Myometrial cell (primary cell): ENCODE measurements around the gene NPIPB6. TPM values are rescaled to one million over a fixed set of nuclear protein-coding genes. Genes with fewer than 3 reads are reported as not detected.

ENCODE experiments used
- total RNA-seq: library from RNA; depleted of rRNA; stranded (reverse); fragments of >200 nt; gene quantifications from 2 replicates; pipeline ENCODE4 v1.2.3, GENCODE V29; 2015

Gene NPIPB6
- 0.71 TPM in 1 of 2 replicates, not detected in the other for total RNA-seq

GRCh38 chr16:28363408-28363807 is at the start of gene NPIPB6:
TSS of gene NPIPB6 (minus strand) at chr16:28363508. CDS start at chr16:28362822, 686 bp downstream.

GRCh38 chr16:28403220-28404072 is 40.1 kb upstream of the NPIPB6 start, which contains the start of gene EIF3CL:
TSS of gene EIF3CL (minus strand) at chr16:28403841. CDS start at chr16:28403618, 223 bp downstream.

Other genes starting within 250 kb of the NPIPB6 start
- gene XPO6, start 151.5 kb downstream of the NPIPB6 start, total RNA-seq = 106 and 115 TPM in 2 replicates
- gene SBK1, start 71.0 kb downstream of the NPIPB6 start, total RNA-seq = 0.58 TPM in 1 of 2 replicates, not detected in the other
- gene EIF3CL, start 40.3 kb upstream of the NPIPB6 start, total RNA-seq = 112 and 116 TPM in 2 replicates
- not detected in 2 replicates for gene NPIPB7, start 108.8 kb upstream of the NPIPB6 start, total RNA-seq
- 16.1 and 19.0 TPM in 2 replicates for gene CLN3, start 128.6 kb upstream of the NPIPB6 start, total RNA-seq
- gene APOBR, start 131.1 kb upstream of the NPIPB6 start, total RNA-seq = not detected in 2 replicates
- gene IL27, start 143.3 kb upstream of the NPIPB6 start, total RNA-seq = not detected in 2 replicates
- 28.7 and 29.1 TPM in 2 replicates for gene NUPR1, start 175.5 kb upstream of the NPIPB6 start, total RNA-seq
- 11.2 and 14.7 TPM in 2 replicates for gene SGF29, start 190.4 kb upstream of the NPIPB6 start, total RNA-seq
- gene SULT1A2, start 233.5 kb upstream of the NPIPB6 start, total RNA-seq = 0.58 TPM in 1 of 2 replicates, not detected in the other
- gene SULT1A1, start 246.5 kb upstream of the NPIPB6 start, total RNA-seq = 4.6 and 5.2 TPM in 2 replicates